Adrenal gland (tissue), 5 donors: ENCODE data around the gene CSRP1.

Experiments used
- CTCF ChIP-seq, 6 experiments: fragments of 450-650 bp in 4 of 6; fragments of 200-600 bp in 2 of 6; sonication (generic) in 1 of 6; IDR thresholded peaks; 1 replicate in 5 of 6; 2 replicates in 1 of 6; pipeline versions ENCODE4 v1.5.1 to v1.8.0; 2016 to 2021; ENCODE audit warnings: antibody characterized with exemption in 6 of 6, mild to moderate bottlenecking in 2 of 6, moderate library complexity in 1 of 6
- POLR2A ChIP-seq, 2 donors: fragments of 450-650 bp; IDR thresholded peaks; one replicate each; pipeline ENCODE4 v1.6.1; 2017; ENCODE audit warnings: antibody characterized with exemption in 2 of 2, mild to moderate bottlenecking in 2 of 2, moderate library complexity in 1 of 2
- donor health status: DM: no; HTN: no; CAD: no.

DNA sequence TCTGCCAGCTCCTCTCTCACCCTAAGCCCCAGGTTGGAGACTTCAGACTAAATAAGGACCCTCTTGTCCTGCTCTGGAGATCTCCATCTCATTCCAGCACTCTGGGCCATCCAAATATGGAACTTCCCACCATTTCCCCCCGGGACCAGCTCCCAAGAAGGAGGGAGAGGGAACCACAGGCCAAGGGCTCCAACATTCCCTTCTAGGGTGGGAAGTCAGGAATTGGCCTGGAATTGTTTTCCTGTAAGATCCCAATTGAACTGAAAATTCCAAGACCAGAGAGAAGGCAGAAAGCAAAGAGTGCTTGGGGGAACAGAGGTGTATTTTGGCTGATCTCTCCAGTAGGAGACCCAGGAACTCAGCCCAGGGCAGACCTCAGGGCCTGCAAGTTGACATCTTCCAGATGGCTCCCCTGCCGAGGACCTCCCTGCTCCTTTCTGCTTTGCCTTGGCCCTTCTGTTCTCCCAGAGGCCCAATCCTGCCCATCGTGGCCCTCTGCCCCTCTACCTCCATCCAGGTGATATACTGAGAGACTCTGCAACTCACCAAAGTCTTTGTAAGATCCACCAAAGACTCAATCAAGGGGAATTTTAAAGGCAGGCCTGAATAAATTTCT, 14.9 kb downstream of the CSRP1 start:
- TF ChIP-seq CTCF (IDR thresholded peaks at IDR 0.05) (no peak), POLR2A (IDR thresholded peaks at IDR 0.05) (no peak)
